GM15510 (cell line): Measurements from ENCODE around the gene FSTL4.

Experiments
- POLR2A ChIP-seq: IDR thresholded peaks from 3 replicates; pipeline ENCODE4 v1.6.1; 2011; ENCODE audit warnings: borderline replicate concordance; ENCODE audit not compliant: insufficient read length; ENCODE audit errors: extremely low read depth

Gene FSTL4

GRCh38 chr5:133205204-133205603, 407.1 kb downstream of the FSTL4 start:
- TF ChIP-seq POLR2A: no peak

DNA sequence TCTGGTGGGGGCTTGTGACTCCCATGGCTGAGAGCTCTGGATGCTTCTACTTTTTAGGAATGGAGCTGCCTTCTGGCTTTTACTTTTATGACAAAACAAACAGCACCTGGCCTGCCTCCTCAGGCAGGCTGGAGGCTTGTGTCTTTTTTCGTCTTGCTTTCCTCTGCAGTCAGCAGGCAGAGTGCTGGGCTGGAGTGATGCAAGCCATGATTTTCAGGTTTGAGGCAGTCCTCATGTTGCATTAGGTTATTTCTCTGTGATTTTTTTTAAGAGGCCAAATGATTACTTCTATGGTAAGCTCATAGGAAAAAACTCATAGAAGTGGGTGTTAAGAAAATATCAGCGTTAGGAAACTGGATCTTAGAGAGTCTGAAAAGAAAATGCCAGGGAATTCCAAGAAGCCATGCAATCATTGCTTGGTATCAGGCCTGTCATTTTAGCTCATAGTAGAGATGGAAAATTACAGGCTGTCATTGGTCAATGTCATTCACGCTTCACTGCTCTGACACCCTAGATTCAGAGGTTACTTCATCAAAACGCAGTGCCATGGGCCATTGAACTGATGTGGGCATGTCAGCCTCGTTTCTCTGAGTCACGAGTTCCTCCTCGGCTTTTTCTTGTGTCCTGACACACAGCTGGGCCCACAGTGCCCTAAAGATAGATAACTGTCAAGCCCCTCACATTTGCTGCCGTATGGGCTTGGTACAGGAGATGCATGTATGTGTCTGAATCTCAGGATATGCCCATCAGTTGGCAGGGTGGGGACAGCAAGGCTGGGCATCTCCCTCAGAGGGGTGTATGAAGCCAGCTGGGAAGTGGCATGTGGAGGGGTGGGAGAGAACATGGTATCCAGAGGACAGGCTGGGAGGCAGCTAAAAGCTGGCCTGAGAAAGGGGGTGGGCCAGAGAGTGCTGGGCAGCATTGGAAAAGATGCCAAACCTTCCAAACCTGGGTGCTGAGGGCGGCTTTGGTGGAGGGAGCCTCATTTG, 408.7 kb downstream of the FSTL4 start:
- TF ChIP-seq POLR2A: no peak

GRCh38 chr5:133202066-133202665, 410.2 kb downstream of the FSTL4 start:
- no peak for TF ChIP-seq POLR2A

GRCh38 chr5:133201310-133201709, 411.0 kb downstream of the FSTL4 start:
- no peak for TF ChIP-seq POLR2A

DNA sequence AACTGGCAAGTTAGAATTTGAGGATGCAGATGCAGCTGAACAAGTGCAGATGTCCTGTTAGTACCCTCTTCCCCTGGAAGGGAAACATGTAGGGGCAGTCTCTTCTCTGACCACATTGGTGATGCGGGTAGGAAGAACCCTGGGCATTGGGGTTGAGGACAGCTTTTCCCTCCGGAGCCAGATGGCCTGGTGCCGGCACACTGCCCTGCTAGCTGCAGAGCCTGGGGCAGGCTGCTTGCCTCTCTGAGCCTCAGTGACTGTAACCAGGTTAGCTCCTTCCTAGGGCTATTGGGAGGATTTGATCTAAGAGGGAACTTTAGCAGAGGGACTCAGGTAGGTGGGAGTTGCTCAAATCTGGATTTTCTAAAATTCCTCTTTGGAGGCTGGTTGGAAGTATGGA, 412.1 kb downstream of the FSTL4 start:
- TF ChIP-seq POLR2A: no peak

GRCh38 chr5:133199417-133200178, 412.7 kb downstream of the FSTL4 start:
- TF ChIP-seq POLR2A: no peak

DNA sequence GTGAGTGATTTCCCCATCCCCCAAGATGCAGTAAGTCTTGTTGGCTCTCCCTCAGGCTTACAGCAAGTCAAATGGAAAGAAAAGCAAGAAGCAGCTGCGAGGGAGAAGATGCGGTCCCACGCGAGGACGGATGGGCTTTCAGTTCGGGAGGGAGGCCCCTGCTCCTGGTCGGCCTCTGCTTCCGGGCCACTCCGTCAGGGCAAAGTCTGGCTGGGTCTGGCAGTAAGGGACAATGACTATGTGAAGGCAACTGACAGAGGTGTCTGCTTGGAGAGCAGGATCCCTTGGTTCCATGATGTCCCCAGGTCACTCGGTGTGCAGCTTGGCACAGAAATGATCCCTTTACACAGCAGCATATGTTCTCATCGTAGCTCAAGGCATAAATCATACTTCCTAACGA, 413.8 kb downstream of the FSTL4 start:
- TF ChIP-seq POLR2A: no peak

- no peak for TF ChIP-seq POLR2A
These were observed 415.8 kb downstream of the FSTL4 start for GRCh38 chr5:133196441-133197085.

- no peak for TF ChIP-seq POLR2A
These were observed 417.1 kb downstream of the FSTL4 start for GRCh38 chr5:133195250-133195649.

GRCh38 chr5:133193794-133194193, 418.5 kb downstream of the FSTL4 start:
- TF ChIP-seq POLR2A: no peak

GRCh38 chr5:133192716-133193115, 419.6 kb downstream of the FSTL4 start:
- no peak for TF ChIP-seq POLR2A

DNA sequence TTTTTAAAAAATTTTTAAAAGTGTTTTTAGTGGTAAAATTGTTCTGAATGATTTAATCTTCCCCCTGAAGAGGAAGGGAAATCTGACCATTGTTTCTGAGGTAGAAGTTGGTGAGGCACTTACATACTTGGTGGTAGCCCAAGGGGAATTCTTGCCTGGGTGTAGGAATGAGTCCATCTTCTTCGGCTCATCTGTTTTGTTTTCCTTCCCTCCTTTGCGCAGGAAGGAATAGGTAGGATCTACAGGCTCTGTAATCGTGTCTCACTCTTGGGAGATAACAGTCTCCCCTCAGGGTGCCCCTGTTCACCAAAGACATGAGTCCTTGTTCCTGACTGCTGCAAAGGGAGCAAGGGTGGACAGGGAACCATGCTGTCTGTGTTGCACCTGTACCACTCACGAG, 422.5 kb downstream of the FSTL4 start:
- no peak for TF ChIP-seq POLR2A

DNA sequence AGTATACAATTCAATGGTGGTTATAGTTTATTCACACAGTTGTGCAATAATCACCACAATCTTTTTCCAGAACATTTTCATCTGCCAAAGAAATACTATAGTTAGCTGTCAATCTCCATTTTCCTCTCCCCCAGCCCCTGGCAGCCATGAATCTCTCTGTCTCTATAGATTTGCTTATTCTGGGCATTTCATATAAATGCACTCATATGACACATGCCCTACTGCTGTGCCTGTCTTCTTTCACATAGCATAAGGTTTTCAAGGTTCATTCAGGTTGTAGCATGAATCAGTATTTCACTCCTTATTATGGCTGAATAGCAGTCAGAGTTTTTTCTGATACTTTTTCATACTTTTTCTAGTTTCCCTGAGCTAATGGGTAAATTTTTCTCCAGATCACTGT, 432.9 kb downstream of the FSTL4 start:
- TF ChIP-seq POLR2A: no peak

DNA sequence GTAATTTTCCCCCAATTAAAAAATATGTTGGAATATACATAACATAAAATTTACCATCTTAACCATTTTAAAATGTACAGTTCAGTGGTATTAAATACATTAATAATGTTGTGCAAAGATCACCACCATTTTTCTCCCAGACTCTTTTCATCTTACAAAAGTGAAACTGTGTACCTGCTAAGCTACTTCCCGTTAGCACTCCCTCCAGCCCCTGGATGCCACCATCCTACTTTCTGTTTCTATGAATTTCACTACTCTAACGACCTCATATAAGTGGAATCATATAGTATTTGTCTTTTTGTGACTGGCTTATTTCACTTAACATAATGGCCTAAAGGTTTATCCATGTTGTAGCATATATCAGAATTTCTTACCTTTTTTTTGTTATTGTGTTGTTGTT, 447.6 kb downstream of the FSTL4 start:
- no peak for TF ChIP-seq POLR2A

DNA sequence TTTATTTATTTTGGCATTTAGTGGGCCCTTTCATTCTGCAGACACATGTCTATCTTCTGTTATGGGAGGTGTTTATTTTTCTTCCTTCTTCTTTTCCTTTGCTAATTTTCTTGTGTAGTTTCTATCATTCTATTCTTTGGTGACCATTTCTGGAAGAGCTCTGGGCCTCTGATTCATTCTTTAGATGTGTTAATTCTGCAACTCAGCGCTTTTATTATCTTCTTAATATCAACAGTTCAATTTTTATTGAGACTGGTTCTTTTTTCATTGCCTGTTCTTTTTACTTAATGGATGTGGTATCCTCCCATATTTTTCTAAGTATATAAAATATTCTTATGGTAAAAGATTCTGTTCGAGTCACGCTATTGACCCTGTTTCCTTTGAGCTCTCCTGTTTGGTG, 448.5 kb downstream of the FSTL4 start:
- TF ChIP-seq POLR2A: no peak

DNA sequence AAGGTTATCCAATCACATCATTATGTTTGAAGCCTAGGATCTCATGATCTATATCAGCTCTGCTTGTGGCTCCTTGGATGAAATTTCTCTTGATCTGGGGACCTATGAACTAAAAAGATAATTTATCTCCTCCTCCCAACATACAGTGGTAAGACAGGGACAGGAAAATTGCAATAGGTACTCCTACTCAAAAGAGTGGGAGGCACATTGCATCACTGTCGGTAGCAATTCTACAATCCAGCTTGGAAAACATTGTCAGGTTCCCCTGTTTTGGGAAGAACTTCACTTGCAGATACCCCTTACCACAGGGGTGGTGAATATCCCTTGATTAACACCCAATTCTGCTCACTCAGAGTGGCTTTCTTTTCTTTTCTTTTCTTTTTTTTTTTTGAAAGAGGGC, 452.8 kb downstream of the FSTL4 start:
- TF ChIP-seq POLR2A: no peak
